ENCODE data around the gene MAN2A1. TPM values are rescaled to one million over a fixed set of nuclear protein-coding genes. Genes with fewer than 3 reads are reported as not detected.

MAN2A1 gene
- total and polyA plus RNA-seq, 2 experiments from 2014 or later: 4.4 to 8.6 TPM

DNA sequence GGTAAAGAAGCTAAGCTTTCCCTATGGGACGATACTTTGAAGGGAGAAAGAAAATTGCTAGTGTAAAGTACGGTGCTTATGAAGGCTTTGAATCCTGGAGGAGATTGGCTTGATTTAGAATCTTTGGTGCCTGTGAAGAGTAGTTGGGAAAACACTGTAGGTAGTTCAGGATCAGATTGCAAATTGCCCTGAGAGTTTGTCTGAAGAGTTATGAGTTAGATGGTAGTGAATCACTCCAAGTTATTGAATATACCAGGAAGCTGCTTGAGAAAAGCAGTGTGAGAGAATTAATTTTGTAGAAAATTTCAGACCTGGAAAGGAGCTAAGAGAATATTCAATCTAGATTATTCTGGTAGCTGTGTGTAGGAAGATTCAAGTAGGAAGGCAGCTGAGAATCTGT is 11.5 kb downstream of the MAN2A1 start:
- peaks cover 9% of the 10 kb centered on the region for H3K4me1 ChIP-seq (ENCODE audit: low read depth)
- TF ChIP-seq, protein P1, sequence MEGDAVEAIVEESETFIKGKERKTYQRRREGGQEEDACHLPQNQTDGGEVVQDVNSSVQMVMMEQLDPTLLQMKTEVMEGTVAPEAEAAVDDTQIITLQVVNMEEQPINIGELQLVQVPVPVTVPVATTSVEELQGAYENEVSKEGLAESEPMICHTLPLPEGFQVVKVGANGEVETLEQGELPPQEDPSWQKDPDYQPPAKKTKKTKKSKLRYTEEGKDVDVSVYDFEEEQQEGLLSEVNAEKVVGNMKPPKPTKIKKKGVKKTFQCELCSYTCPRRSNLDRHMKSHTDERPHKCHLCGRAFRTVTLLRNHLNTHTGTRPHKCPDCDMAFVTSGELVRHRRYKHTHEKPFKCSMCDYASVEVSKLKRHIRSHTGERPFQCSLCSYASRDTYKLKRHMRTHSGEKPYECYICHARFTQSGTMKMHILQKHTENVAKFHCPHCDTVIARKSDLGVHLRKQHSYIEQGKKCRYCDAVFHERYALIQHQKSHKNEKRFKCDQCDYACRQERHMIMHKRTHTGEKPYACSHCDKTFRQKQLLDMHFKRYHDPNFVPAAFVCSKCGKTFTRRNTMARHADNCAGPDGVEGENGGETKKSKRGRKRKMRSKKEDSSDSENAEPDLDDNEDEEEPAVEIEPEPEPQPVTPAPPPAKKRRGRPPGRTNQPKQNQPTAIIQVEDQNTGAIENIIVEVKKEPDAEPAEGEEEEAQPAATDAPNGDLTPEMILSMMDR (IDR thresholded peaks at IDR 0.05; ENCODE audit: low read depth, low read length): no peak
- no peak for DNase-seq (ENCODE audit: low read depth in 1 of 2, low spot score in 1 of 2)
- no peak overlapping the region for H3K4me3 ChIP-seq
- no peaks in the 10 kb centered on the region for H3K27me3 ChIP-seq
- H3K36me3 ChIP-seq: no peaks in the 10 kb centered on the region
- no peaks in the 10 kb centered on the region for H3K9me3 ChIP-seq (ENCODE audit: low read depth)
- no peak overlapping the region for H3K27ac ChIP-seq

DNA sequence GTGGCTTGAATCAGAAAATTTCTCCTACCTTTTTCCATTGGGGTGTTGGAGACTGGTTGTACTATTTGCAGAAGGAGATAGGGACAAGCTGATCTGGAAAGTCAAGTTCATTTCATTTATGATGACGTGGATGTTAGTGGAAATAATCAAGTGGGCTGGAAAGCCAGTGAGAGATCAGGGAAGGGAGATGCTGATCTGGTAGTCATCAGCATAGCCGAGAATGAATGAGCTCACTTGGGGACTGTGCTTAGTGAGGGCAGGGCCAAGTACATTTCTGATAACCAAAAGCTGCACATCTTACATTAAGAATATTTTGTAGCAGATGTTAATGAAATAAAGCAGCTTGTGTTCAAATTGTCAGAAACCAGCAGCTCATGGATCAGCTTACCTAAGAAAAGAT is 12.1 kb downstream of the MAN2A1 start:
- peaks cover 9% of the 10 kb centered on the region for H3K4me1 ChIP-seq (ENCODE audit: low read depth)
- no peak overlapping the region for H3K4me3 ChIP-seq
- H3K27me3 ChIP-seq: no peaks in the 10 kb centered on the region
- no peak for DNase-seq (ENCODE audit: low read depth in 1 of 2, low spot score in 1 of 2)
- H3K36me3 ChIP-seq: no peaks in the 10 kb centered on the region
- no peaks in the 10 kb centered on the region for H3K9me3 ChIP-seq (ENCODE audit: low read depth)
- TF ChIP-seq, protein P1 (IDR thresholded peaks at IDR 0.05; ENCODE audit: low read depth, low read length): no peak
- no peak overlapping the region for H3K27ac ChIP-seq

DNA sequence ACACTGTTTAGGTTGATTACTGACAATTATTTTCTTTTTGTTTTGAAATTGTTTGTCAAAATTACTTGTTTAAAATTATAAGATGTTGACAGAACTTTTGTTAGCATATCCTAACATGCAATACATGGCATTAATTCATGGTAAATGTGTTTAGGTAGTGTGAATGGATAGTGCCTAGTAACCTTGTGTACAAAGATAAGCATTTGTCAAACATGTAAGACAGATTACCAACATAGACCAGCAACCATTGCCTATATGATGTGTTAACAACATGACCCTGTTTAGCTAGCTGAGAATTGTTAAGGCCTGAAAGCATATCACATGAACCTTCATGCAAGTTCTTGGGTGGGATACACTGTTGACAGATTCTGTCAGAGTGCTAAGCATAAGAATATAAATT is 13.4 kb downstream of the MAN2A1 start:
- no peaks in the 10 kb centered on the region for H3K27me3 ChIP-seq
- H3K4me3 ChIP-seq: no peak overlapping the region
- H3K4me1 ChIP-seq (ENCODE audit: low read depth): peaks cover 9% of the 10 kb centered on the region
- no peaks in the 10 kb centered on the region for H3K36me3 ChIP-seq
- TF ChIP-seq, protein P1 (IDR thresholded peaks at IDR 0.05; ENCODE audit: low read depth, low read length): no peak
- H3K27ac ChIP-seq: no peak overlapping the region
- H3K9me3 ChIP-seq (ENCODE audit: low read depth): no peaks in the 10 kb centered on the region
- DNase-seq (ENCODE audit: low read depth in 1 of 2, low spot score in 1 of 2): no peak

DNA sequence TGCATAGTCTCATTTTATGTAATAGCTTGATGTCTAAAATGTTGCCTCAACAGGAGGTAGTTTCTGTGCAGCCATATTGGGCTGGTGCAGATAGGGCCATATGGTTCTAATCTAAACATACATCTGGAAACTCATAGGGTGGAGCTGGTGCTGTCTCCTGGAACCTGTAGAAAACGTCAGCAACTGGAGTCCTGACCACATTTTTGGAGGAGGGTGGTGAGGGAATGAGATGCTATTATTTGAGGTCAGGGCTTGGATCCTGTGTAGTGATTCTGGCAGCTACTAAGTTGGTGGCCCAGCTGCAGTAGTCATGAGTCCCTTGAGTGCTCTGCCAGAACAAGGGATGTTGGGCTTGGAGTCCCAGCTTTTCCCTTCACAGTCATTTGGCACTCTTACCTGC is 14.1 kb downstream of the MAN2A1 start:
- no peak for DNase-seq (ENCODE audit: low read depth in 1 of 2, low spot score in 1 of 2)
- TF ChIP-seq, protein P1 (IDR thresholded peaks at IDR 0.05; ENCODE audit: low read depth, low read length): no peak

DNA sequence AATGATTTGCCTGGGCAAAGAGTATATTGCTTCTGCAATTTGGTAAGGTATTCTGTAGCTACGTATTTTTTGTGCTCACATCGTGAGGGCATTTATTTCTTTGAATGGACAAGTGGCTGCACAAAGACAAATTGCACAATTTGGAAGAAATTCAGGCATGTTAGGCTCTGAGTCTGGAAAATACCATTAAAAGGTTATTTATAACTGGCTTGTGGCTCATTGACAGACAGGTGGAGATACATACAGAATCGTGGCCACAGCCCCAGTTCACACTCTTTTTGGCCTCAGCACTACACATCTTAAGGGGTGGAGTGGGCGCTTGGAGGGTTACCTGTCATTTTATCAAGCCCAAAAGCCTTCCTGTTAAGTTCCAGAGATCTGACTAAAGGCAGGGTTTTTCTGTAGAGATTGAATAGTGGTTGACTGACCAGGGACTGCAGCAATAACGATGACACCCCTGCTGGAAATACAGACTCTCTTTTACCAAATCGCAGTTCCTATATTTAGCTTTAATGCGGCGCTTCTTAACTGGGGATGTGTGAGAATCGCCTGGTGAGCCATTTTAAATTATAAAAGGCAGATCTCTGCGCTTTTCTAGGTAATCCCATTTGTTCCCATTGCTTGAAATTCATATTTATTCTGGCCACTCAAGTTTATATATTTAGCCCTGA is 14.7 kb downstream of the MAN2A1 start:
- no peaks in the 10 kb centered on the region for H3K36me3 ChIP-seq
- TF ChIP-seq, protein P1 (IDR thresholded peaks at IDR 0.05; ENCODE audit: low read depth, low read length): no peak
- no peak for DNase-seq (ENCODE audit: low read depth in 1 of 2, low spot score in 1 of 2)
- H3K9me3 ChIP-seq (ENCODE audit: low read depth): no peaks in the 10 kb centered on the region
- H3K27ac ChIP-seq: no peak overlapping the region
- no peak overlapping the region for H3K4me3 ChIP-seq
- no peaks in the 10 kb centered on the region for H3K27me3 ChIP-seq
- H3K4me1 ChIP-seq (ENCODE audit: low read depth): peaks cover 9% of the 10 kb centered on the region

More for the DNA sequence above, 14.1 kb downstream of the MAN2A1 start:
- H3K9me3 ChIP-seq (ENCODE audit: low read depth): no peaks in the 10 kb centered on the region
- no peak overlapping the region for H3K4me3 ChIP-seq
- H3K36me3 ChIP-seq: no peaks in the 10 kb centered on the region
- no peak overlapping the region for H3K27ac ChIP-seq
- H3K27me3 ChIP-seq: no peaks in the 10 kb centered on the region
- peaks cover 9% of the 10 kb centered on the region for H3K4me1 ChIP-seq (ENCODE audit: low read depth)
